GM18508 (cell line): ENCODE data around the gene INO80.

Experiments
- ATAC-seq: cut with Tn5 transposase; IDR thresholded peaks from one replicate; pipeline ENCODE4 v1.9.1; 2021; ENCODE audit warnings: moderate number of reproducible peaks; ENCODE audit not compliant: insufficient read depth, unreplicated experiment

The INO80 gene

GRCh38 chr15:41048397-41048796 is 67.7 kb downstream of the INO80 start:
- no peak for ATAC-seq

GRCh38 chr15:41047474-41047873 is 68.6 kb downstream of the INO80 start:
- no peak for ATAC-seq

GRCh38 chr15:41043276-41043951 is 72.7 kb downstream of the INO80 start:
- ATAC-seq, result no peak

GRCh38 chr15:41042851-41043250 is 73.2 kb downstream of the INO80 start:
- ATAC-seq, result no peak

GRCh38 chr15:41039121-41039520 is 77.0 kb downstream of the INO80 start:
- no peak for ATAC-seq

GRCh38 chr15:41032079-41032328 is 84.1 kb downstream of the INO80 start:
- no peak for ATAC-seq

- ATAC-seq, result no peak
These were observed 84.6 kb downstream of the INO80 start for GRCh38 chr15:41031232-41032078.

GRCh38 chr15:41028853-41029252 is 87.2 kb downstream of the INO80 start:
- no peak for ATAC-seq

- ATAC-seq, result no peak
These were observed 90.7 kb downstream of the INO80 start for GRCh38 chr15:41025393-41025792.

GRCh38 chr15:41024885-41025284 is 91.2 kb downstream of the INO80 start:
- ATAC-seq, result no peak

- no peak for ATAC-seq
These were observed 91.9 kb downstream of the INO80 start for GRCh38 chr15:41024131-41024530.

GRCh38 chr15:41022487-41023090 is 93.5 kb downstream of the INO80 start:
- ATAC-seq, result no peak

- no peak for ATAC-seq
These were observed 95.3 kb downstream of the INO80 start for GRCh38 chr15:41020829-41021228.

- ATAC-seq, result no peak
These were observed 95.8 kb downstream of the INO80 start for GRCh38 chr15:41020311-41020710.

- ATAC-seq, result no peak
These were observed 96.9 kb downstream of the INO80 start for GRCh38 chr15:41019174-41019573.

- ATAC-seq, result no peak
These were observed 97.5 kb downstream of the INO80 start for GRCh38 chr15:41018534-41018933.

- no peak for ATAC-seq
These were observed 98.9 kb downstream of the INO80 start for GRCh38 chr15:41017066-41017735.

- ATAC-seq, result no peak
These were observed 102.2 kb downstream of the INO80 start for GRCh38 chr15:41013691-41014414.

- no peak for ATAC-seq
These were observed 104.8 kb downstream of the INO80 start for GRCh38 chr15:41011055-41011815.

GRCh38 chr15:41010345-41010744 is 105.7 kb downstream of the INO80 start:
- no peak for ATAC-seq
